K562 treated with DMSO at 1 percent for 24 hours (cell line): ENCODE data around the gene COL1A1. TPM values are rescaled to one million over a fixed set of nuclear protein-coding genes. Genes with fewer than 3 reads are reported as not detected.

Experiments
- total RNA-seq: library from RNA; unstranded; fragments of 300-600 nt; gene quantifications from 2 replicates; pipeline ENCODE4 v1.2.3, GENCODE V29; 2022; ENCODE audit warnings: low read depth; ENCODE audit not compliant: insufficient read depth

The COL1A1 gene
- total RNA-seq: 3.7 and 4.8 TPM in 2 replicates

DNA sequence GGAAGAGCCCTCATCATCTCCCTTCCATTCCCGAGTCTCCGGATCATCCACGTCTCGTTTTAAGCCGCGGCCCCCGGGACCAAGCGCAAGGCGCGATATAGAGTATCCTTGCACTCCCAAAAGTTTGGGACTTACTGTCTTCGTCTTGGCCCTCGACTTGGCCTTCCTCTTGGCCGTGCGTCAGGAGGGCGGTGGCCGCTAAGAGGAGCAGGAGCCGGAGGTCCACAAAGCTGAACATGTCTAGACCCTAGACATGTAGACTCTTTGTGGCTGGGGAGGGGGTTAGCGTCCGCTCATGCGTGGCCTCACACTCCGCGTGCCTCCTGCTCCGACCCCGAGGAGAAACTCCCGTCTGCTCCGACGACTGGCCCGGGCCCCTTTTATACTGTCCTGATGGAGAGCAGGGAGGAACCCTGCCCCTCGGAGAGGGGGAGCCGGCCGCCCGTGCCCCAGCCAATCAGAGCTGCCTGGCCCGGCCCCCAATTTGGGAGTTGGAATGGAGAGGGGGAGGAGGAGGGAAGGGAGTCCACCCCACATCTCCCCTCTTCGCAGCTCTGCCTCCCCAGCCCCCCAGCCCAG is at the start of gene COL1A1:
Gene COL1A1, minus strand, starts transcription at position 356 of the 579 bp plus-strand sequence. Its CDS starts 118 bp downstream, at position 238.

DNA sequence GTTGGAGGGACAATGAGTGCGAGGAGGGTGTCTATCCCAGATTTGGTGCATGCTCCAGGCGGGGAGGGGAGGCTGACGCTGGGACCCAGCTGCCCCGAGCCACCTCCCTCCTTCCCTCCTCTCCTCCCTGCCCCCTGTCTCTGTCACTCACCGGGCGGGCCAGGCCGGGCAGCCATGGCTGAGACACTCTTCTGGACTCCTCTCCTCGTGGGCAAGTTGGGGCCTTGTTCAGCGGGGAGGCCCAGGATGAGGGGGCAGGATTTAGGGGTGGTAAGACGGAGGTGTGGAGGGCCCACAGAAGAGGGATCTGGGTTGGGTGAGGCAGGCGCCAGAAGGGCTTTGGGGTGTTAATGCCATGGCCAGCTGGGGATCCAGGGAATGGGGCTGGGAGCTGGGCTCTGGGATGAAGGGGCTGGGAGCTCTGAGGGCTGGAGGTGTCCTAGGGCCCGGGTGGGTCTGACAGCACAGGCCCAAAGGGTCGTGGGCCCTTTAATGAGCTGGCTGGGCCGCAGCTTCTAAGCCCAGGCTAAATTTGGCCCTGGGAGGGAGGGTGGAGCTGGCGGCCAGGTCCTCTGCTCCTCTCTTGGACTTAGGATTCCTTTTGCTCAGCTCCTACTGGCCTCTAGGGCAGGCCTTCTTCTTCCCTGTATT is 35.4 kb downstream of the COL1A1 start, which contains the start of gene SGCA:
Gene SGCA, plus strand, starts transcription at position 139 of the 651 bp plus-strand sequence. Its CDS starts 36 bp downstream, at position 175.

DNA sequence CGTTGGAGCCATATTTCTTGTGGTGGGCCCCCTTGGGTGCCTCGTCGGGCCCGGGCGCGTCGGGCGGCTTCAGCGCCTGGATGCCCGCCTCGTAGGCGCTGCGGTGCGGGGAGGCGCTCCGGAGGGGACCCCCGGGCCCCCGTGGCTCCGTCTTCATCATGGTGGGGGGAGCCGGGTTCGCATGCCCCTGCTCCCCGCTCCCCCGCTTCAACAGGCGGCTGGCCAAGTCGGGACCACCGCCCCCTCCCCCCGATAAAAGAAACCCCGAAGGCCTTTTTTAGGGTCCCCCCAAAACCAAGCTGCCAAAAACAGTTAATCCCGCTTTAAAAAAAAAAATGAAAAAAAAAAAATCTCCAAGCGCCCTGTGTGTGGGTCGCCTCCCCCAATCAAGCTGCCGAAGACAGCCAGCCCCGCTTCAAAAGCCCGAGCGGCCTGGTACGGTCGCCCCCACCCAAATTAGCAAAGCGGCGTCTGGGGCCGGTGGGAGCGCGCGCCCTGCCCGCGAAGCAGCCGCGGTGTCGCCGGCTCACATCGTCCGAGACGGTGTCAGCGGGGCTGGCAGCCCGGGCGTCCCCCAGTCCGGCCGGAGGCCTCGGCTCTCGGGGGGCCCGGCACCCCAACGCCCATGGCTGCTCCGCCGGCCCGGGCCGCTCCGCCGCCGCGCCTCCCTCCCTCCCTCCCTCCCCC is 50.9 kb downstream of the COL1A1 start, which contains the start of gene PPP1R9B:
Gene PPP1R9B, minus strand, starts transcription at position 324 of the 687 bp plus-strand sequence. Its CDS starts 164 bp downstream, at position 160.

Other genes with a start within 250 kb of the COL1A1 start
- 7.1 and 7.3 TPM in 2 replicates for gene DLX4, start 232.4 kb downstream of the COL1A1 start, total RNA-seq
- gene DLX3, start 206.4 kb downstream of the COL1A1 start, total RNA-seq: not detected in 2 replicates
- 2.2 and 2.4 TPM in 2 replicates for gene ITGA3, start 145.5 kb downstream of the COL1A1 start, total RNA-seq
- gene PDK2, start 106.3 kb downstream of the COL1A1 start, total RNA-seq: 0.92 and 2.0 TPM in 2 replicates
- gene SAMD14, start 71.5 kb downstream of the COL1A1 start, total RNA-seq: 0.14 and 0.30 TPM in 2 replicates
- 42.0 and 44.4 TPM in 2 replicates for gene PPP1R9B, start 51.0 kb downstream of the COL1A1 start, total RNA-seq
- gene SGCA, start 35.6 kb downstream of the COL1A1 start, total RNA-seq: not detected in 2 replicates
- 1.8 and 3.5 TPM in 2 replicates for gene TMEM92, start 72.8 kb upstream of the COL1A1 start, total RNA-seq
- 9.8 and 10.3 TPM in 2 replicates for gene XYLT2, start 144.5 kb upstream of the COL1A1 start, total RNA-seq
- 79.7 and 83.4 TPM in 2 replicates for gene MRPL27, start 171.6 kb upstream of the COL1A1 start, total RNA-seq
- 16.1 and 18.5 TPM in 2 replicates for gene EME1, start 171.6 kb upstream of the COL1A1 start, total RNA-seq
- 152 and 158 TPM in 2 replicates for gene LRRC59, start 195.9 kb upstream of the COL1A1 start, total RNA-seq
- 33.3 and 34.0 TPM in 2 replicates for gene ACSF2, start 224.6 kb upstream of the COL1A1 start, total RNA-seq